Spinal cord (tissue), 10 donors: ENCODE data around the gene ZNF593. TPM values are rescaled to one million over a fixed set of nuclear protein-coding genes. Genes with fewer than 3 reads are reported as not detected.

Source experiments
- DNase-seq, 6 donors: peaks; one replicate each; pipeline versions ENCODE4 v3.0.0 to v3.0.0-alpha.2; 2013 to 2015; ENCODE audit warnings: low spot score in 6 of 6, low read depth in 4 of 6
- H3K27ac ChIP-seq: one replicate; pipeline ENCODE4 v1.5.1; 2013; ENCODE audit warnings: low read depth, low read length, control low read depth
- H3K27me3 ChIP-seq: one replicate; pipeline ENCODE4 v1.6.1; 2013; ENCODE audit warnings: low read length; ENCODE audit not compliant: control insufficient read depth, insufficient read depth
- H3K36me3 ChIP-seq: one replicate; pipeline ENCODE4 v1.6.1; 2013; ENCODE audit warnings: low read length; ENCODE audit not compliant: control insufficient read depth, insufficient read depth
- H3K4me1 ChIP-seq: one replicate; pipeline ENCODE4 v1.6.1; 2013; ENCODE audit warnings: low read length; ENCODE audit not compliant: control insufficient read depth, insufficient read depth
- H3K4me3 ChIP-seq: one replicate; pipeline ENCODE4 v1.5.1; 2013; ENCODE audit warnings: low read depth, low read length, control low read depth
- H3K9me3 ChIP-seq: one replicate; pipeline ENCODE4 v1.6.1; 2013; ENCODE audit warnings: low read length; ENCODE audit not compliant: control insufficient read depth, insufficient read depth
- WGBS: methylation state at CpG from one replicate; pipeline ENCODE4 v1.1.5; 2013; ENCODE audit warnings: missing lambda C conversion rate; ENCODE audit not compliant: insufficient coverage; 5-methylcytosine and 5-hydroxymethylcytosine counted together
- polyA plus RNA-seq, 2 donors: library from polyadenylated mRNA; unstranded; fragments of 120-200 nt; gene quantifications; one replicate each; pipeline ENCODE4 v1.2.1, GENCODE V29; 2013; ENCODE audit not compliant: insufficient read length in 2 of 2
- total RNA-seq, 2 donors: library from RNA; depleted of rRNA in 1 of 2; stranded (reverse); fragments of 120-200 nt in 1 of 2; fragments of >200 nt in 1 of 2; gene quantifications; one replicate each; pipeline versions ENCODE4 v1.2.3 to v1.2.4, GENCODE V29; 2013 to 2014
- donor health status: healthy.

ZNF593 gene
- total and polyA plus RNA-seq, 4 donors, result 9.3 to 21.1 (median 17.5) TPM

DNA sequence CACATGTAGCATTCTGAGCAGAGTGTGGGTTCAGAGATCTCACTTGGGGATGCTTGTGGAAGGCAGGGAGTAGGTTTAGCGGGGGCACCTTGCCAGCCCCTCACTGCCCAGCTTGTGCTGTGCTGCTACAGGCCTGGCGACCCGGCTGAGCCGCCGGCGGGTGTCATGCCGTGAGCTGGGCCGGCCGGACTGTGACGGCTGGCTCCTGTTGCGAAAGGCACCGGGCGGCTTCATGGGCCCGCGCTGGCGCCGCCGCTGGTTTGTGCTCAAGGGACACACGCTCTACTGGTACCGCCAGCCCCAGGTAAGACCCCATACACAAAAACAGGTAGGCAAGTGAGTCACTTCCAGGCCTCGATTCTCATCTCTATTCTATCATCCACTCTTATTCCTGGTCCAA, 15.2 kb downstream of the ZNF593 start:
- 93% methylated on average over 19 of the region's 21 CpGs for WGBS
- H3K27me3 ChIP-seq, result no peaks in the 10 kb centered on the region
- no peak overlapping the region for H3K4me3 ChIP-seq
- peaks cover 60% of the 10 kb centered on the region for H3K36me3 ChIP-seq
- no peak for DNase-seq
- no peaks in the 10 kb centered on the region for H3K4me1 ChIP-seq
- H3K9me3 ChIP-seq, result no peaks in the 10 kb centered on the region
- H3K27ac ChIP-seq, result no peak overlapping the region

GRCh38 chr1:26187882-26188281, 18.2 kb downstream of the ZNF593 start:
- Histone ChIP-seq H3K4me3 (no peak overlapping the region), H3K9me3 (no peaks in the 10 kb centered on the region), H3K4me1 (no peaks in the 10 kb centered on the region), H3K27ac (no peak overlapping the region), H3K27me3 (no peaks in the 10 kb centered on the region), H3K36me3 (peaks cover 44% of the 10 kb centered on the region)
- 100% methylated on average over 2 of the region's 6 CpGs for WGBS
- DNase-seq, result no peak

DNA sequence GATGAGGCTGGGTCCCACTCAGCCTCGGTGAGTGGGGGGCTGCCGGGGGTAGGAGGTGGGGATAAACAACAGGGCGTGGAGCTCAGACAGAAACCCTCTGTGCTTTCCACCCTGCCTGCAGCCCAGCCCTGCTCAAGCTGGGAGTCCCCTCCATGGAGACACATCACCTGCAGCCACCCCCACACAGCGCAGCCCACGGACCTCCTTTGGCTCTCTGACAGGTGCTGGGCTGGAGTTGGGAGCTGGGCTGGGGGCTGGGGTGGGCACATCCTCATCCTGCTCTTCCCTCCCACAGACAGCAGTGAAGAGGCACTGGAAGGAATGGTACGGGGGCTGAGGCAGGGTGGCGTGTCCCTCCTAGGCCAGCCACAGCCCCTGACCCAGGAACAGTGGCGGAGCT, 18.8 kb downstream of the ZNF593 start:
- no peaks in the 10 kb centered on the region for H3K4me1 ChIP-seq
- no peak overlapping the region for H3K4me3 ChIP-seq
- no peak for DNase-seq
- H3K27ac ChIP-seq, result no peak overlapping the region
- peaks cover 38% of the 10 kb centered on the region for H3K36me3 ChIP-seq
- H3K9me3 ChIP-seq, result no peaks in the 10 kb centered on the region
- no peaks in the 10 kb centered on the region for H3K27me3 ChIP-seq
- WGBS, result 87% methylated on average over 3 of the region's 8 CpGs

DNA sequence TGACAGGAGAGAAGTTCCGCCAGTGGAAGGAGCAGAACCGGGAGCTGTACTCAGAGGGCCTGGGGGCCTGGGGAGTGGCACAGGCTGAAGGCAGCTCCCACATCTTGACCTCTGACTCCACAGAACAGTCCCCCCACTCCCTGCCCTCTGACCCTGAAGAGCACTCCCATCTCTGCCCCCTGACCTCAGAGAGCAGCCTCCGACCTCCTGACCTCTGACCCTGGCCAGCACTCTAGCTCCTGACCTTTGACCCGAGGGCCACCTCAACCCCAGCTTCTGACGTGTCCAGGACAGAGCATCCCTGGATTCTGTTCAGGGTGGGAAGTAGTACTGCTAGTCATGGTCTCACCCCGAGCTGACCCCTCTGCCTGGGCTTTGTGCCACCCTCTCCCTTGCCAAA, 19.6 kb downstream of the ZNF593 start:
- no peak overlapping the region for H3K4me3 ChIP-seq
- peaks cover 31% of the 10 kb centered on the region for H3K36me3 ChIP-seq
- H3K4me1 ChIP-seq, result no peaks in the 10 kb centered on the region
- H3K27ac ChIP-seq, result no peak overlapping the region
- H3K27me3 ChIP-seq, result no peaks in the 10 kb centered on the region
- no peak for DNase-seq
- no peaks in the 10 kb centered on the region for H3K9me3 ChIP-seq
- 81% methylated on average over 4 of the region's 6 CpGs for WGBS

DNA sequence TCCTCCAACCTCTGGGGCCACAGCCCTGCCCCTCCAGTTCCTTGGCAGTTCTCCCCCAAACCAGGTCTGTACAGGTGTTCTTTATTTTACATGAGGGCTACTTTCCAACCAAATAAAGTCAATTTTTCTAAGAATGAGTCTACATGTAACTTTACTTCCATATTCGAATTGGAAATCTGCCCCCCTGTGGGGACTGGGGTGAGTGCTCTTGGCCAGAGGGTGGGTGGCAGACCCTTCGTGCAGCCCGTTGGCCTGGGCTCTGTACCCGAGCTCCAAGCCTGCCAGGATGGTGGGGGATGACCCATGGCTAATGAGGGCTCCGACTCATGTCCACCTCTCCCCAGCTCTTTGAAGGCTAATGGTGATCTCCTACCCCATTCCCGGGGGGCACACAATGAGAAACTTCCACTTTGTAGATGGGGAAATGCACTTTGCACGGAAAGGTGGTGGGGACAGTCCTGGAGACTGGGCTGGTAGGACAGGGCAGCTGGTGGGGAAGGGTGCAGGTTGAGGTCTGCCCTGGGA, 20.1 kb downstream of the ZNF593 start:
- Histone ChIP-seq H3K9me3 (no peaks in the 10 kb centered on the region), H3K4me3 (no peak overlapping the region), H3K4me1 (no peaks in the 10 kb centered on the region), H3K27me3 (no peaks in the 10 kb centered on the region), H3K27ac (no peak overlapping the region), H3K36me3 (peaks cover 29% of the 10 kb centered on the region)
- DNase-seq, result no peak
- WGBS, result 76% methylated on average over 3 of the region's 7 CpGs

DNA sequence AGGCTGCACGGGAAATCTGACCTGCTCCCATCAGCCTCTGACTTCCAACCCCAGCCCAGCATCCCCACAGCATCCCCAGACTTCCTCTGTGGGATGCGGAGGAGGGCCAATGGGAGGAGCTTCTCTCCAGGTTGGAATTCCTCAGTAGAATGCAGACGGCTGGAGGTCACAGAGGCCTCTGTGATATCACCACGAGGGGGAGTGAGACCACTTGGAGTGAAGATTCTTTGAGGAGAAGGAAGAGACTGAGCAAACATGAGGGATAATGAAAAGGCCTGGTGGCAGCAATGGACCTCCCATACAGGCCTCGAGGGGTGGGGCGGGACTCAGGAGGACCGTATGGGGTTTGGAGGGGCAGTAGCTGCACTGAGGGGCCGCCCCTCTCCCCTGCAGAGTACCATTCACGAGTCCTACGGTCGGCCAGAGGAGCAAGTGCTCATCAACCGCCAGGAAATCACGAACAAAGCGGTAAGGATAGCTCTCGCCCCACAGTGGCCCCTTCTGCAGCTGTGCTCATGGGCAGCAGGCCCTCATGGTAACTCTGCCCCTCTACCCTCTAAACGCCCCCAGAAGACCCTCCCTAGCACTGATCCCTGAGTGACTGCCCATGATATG, 20.8 kb downstream of the ZNF593 start, which contains the start of gene CATSPER4:
Gene CATSPER4 (plus strand): TSS at position 230 of the 615 bp plus-strand sequence. CDS start 26 bp downstream, at position 256.
- peak in 2 of 6 donors; percentile 21 to 54 for DNase-seq
- 21% methylated on average over 14 of the region's 16 CpGs for WGBS
- H3K27me3 ChIP-seq, result no peaks in the 10 kb centered on the region
- H3K9me3 ChIP-seq, result no peaks in the 10 kb centered on the region
- H3K36me3 ChIP-seq, result peaks cover 27% of the 10 kb centered on the region
- H3K4me1 ChIP-seq, result no peaks in the 10 kb centered on the region
- no peak within 1 kb of the TSS for H3K4me3 ChIP-seq
- H3K27ac ChIP-seq, result no peak within 1 kb of the TSS

DNA sequence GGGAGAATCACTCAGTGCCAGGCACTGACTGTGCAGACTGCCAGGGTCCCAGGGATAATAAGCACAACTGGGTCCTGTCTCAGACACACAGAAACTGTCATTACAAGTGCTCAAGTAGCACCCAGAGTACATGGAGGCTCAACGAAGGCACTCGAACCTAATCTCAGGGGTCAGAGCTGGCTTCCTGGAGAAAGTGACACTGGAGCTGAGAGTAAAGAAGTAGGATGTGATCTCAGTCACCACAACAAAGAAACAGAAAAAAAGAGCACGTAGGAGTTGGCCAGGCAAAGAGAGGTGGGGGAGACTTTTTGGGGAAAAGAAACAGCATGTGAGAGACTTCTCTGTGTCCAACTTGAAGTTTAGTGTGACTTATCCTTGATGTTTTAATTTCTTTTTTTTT, 22.0 kb downstream of the ZNF593 start:
- DNase-seq, result no peak
- no peaks in the 10 kb centered on the region for H3K4me1 ChIP-seq
- peaks cover 22% of the 10 kb centered on the region for H3K36me3 ChIP-seq
- no peaks in the 10 kb centered on the region for H3K9me3 ChIP-seq
- no peak overlapping the region for H3K4me3 ChIP-seq
- no CpG with 5 or more reads among the region's 3 CpGs for WGBS
- H3K27ac ChIP-seq, result no peak overlapping the region
- no peaks in the 10 kb centered on the region for H3K27me3 ChIP-seq

GRCh38 chr1:26195805-26196204, 26.1 kb downstream of the ZNF593 start:
- no peaks in the 10 kb centered on the region for H3K36me3 ChIP-seq
- no peak overlapping the region for H3K27ac ChIP-seq
- WGBS, result no CpG with 5 or more reads among the region's 3 CpGs
- peaks cover under 1% of the 10 kb centered on the region for H3K27me3 ChIP-seq
- no peak for DNase-seq
- H3K4me1 ChIP-seq, result peaks cover under 1% of the 10 kb centered on the region
- no peak overlapping the region for H3K4me3 ChIP-seq
- H3K9me3 ChIP-seq, result no peaks in the 10 kb centered on the region

GRCh38 chr1:26197301-26197700, 27.6 kb downstream of the ZNF593 start:
- no peak for DNase-seq
- Histone ChIP-seq H3K4me1 (peaks cover 7% of the 10 kb centered on the region), H3K27ac (no peak overlapping the region), H3K9me3 (no peaks in the 10 kb centered on the region), H3K27me3 (peaks cover 3% of the 10 kb centered on the region), H3K4me3 (no peak overlapping the region), H3K36me3 (no peaks in the 10 kb centered on the region)
- 90% methylated on average over 2 of the region's 3 CpGs for WGBS

DNA sequence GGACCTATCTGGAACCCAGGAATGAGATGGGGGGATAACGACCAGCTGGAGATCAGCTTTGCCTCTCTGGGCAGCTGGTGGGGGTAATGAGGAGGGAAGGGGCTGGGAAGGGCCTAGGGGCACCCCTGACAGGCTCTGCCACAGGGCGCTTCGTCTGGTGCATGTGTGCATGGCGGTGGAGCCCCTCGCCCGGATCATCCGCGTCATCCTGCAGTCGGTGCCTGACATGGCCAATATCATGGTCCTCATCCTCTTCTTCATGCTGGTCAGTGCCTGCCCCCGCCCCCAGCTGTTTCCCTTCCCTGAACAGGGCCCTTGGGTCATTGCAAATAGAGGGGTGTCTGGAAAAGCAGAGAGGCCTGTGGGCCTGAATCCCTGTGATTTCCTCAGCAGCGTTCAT, 28.1 kb downstream of the ZNF593 start:
- no peak overlapping the region for H3K27ac ChIP-seq
- no peak overlapping the region for H3K4me3 ChIP-seq
- H3K9me3 ChIP-seq, result no peaks in the 10 kb centered on the region
- no peak for DNase-seq
- 85% methylated on average over 10 of the region's 11 CpGs for WGBS
- H3K36me3 ChIP-seq, result no peaks in the 10 kb centered on the region
- peaks cover 7% of the 10 kb centered on the region for H3K4me1 ChIP-seq
- peaks cover 3% of the 10 kb centered on the region for H3K27me3 ChIP-seq
